HTR-8/SVneo (cell line): ENCODE measurements around the gene NCOA1.

Experiments used
- DNase-seq: peaks from one replicate; pipeline ENCODE4 v3.0.0; 2011; ENCODE audit warnings: low spot score, mixed read lengths; ENCODE audit not compliant: insufficient read length
- FAIRE-seq: peaks from 2 replicates; lab custom pipeline; 2011; peaks lifted over from hg19 to GRCh38; lab: Jason Lieb, UNC

NCOA1 gene

GRCh38 chr2:24498121-24498520 lies 7.1 kb downstream of the NCOA1 start:
- no peak for DNase-seq
- no peak for FAIRE-seq

- DNase-seq (no peak), FAIRE-seq (no peak)
Measured at GRCh38 chr2:24501813-24502212, 10.8 kb downstream of the NCOA1 start.

- FAIRE-seq = peak; percentile 60
- no peak for DNase-seq
Measured at GRCh38 chr2:24505534-24506275, 14.7 kb downstream of the NCOA1 start.

GRCh38 chr2:24507549-24507948 lies 16.5 kb downstream of the NCOA1 start:
- FAIRE-seq (no peak), DNase-seq (no peak)

GRCh38 chr2:24508878-24509277 lies 17.8 kb downstream of the NCOA1 start:
- DNase-seq (no peak), FAIRE-seq (no peak)

GRCh38 chr2:24509425-24509824 lies 18.4 kb downstream of the NCOA1 start:
- DNase-seq = no peak
- no peak for FAIRE-seq

GRCh38 chr2:24509840-24510239 lies 18.8 kb downstream of the NCOA1 start:
- FAIRE-seq = no peak
- no peak for DNase-seq

DNA sequence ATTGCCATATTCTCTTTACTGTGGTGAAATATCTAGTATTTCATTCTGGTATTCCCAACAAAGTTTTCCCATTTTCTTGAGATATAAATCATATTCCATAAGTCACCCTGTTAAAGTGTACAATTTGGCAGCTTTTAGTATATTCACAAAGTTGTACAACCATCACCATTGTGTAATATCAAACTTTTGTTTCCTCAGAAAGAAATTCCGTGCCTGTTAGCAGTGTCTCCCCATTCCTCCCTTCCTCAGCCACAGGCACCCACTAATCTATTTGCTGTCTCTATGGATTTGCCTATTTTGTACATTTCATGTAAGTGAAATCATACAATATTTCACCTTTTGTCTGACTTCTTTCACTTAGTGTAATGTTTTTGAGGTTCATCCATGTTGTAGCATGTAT lies 19.7 kb downstream of the NCOA1 start:
- DNase-seq = no peak
- no peak for FAIRE-seq

DNA sequence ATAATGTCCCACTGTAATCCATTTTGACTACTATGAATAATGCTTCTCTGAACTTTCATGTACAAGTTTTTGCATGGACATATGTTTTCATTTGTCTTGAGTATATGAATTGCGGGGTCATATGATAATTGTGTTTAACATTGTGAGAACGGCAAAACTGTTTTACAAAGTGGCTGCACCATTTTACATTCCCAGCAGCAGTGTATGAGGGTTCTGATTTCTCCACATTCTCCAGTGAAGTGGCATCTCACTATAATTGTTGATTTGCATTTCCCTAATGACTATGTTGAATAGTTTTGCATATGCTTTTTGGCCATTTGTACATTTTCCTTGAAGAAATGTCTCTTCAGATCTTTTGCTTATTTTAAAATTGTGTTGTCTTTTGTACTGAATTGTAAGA lies 20.1 kb downstream of the NCOA1 start:
- FAIRE-seq = no peak
- no peak for DNase-seq

DNA sequence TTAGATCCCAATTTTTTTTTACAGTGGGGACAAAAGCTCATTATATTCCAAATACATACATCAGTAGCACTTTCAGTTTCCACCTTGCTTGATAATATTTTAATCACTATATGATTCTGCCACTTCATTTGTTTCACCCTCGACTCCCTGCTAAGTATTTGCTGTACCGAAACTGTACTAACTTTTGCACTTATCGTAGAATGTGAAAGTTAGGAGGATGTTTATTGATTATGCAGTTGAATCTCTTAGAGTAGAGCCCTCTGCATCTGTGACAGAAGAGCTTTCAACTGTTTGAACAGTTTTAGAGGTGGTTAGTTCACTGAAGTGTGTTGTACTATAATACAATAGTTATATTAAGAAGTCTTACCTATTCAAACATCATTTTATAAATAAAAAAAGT lies 20.8 kb downstream of the NCOA1 start:
- no peak for DNase-seq
- no peak for FAIRE-seq

- DNase-seq (no peak), FAIRE-seq (no peak)
Measured at GRCh38 chr2:24512404-24512803, 21.4 kb downstream of the NCOA1 start.

GRCh38 chr2:24512831-24513230 lies 21.8 kb downstream of the NCOA1 start:
- FAIRE-seq = no peak
- DNase-seq = no peak

DNA sequence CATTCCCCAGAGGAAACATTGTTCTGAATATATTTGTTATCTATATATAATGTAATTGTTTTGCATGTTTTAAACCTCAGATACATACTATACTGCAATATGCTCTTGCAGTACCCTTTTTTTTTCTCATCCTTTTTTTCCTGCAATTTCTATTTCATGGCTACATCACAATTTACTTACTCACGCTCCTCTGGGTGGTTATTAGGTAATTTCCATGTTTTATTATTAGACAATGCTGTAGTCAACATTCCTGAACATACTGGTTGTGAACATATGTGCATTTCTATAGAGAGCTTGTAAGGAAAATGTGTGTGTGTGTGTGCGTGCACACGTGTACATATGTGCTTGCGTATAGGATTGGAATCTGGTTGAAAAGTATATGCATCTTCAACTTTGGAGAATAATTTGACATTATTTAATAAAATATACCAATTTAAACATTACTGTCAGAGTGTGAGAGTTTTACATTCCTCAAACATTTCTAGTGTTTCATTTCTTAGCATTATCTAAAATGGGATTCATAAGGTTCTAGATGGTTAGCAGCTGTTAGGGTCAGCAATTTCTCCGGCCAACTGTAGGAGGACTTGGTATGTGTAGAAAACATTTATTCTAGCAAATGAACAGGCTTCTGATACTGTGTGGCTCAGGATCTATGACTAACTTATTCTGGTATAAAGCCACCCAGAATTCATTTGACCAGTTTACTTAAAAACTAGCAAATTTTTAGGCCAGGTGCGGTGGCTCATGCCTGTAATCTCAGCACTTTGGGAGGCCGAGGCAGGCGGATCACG lies 22.4 kb downstream of the NCOA1 start:
- DNase-seq (no peak), FAIRE-seq (no peak)

- FAIRE-seq (no peak), DNase-seq (no peak)
Measured at GRCh38 chr2:24514820-24515219, 23.8 kb downstream of the NCOA1 start.

GRCh38 chr2:24515335-24515734 lies 24.3 kb downstream of the NCOA1 start:
- DNase-seq = no peak
- no peak for FAIRE-seq

DNA sequence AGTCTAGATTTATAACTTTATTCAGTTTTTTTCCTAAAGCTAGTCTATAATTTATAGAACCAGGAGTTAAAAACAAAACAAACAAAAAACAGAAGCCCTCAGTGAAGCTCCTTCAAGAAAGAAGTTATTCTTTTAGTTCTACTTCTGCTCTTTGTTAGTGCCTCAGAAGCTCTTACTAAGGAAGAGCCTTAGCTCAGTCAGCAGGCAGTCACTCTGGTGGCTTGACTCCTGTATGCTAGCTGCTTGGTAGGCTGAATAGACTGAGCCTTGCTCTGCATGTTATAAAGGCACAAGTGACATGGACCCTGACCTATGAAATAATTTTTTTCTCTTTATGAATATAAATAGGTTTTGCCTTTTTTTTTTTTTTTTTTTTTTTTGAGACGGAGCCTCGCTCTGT lies 24.8 kb downstream of the NCOA1 start:
- no peak for DNase-seq
- FAIRE-seq = no peak

GRCh38 chr2:24517247-24517646 lies 26.2 kb downstream of the NCOA1 start:
- FAIRE-seq = no peak
- no peak for DNase-seq

GRCh38 chr2:24520175-24520574 lies 29.1 kb downstream of the NCOA1 start:
- no peak for DNase-seq
- FAIRE-seq = no peak

- DNase-seq = no peak
- no peak for FAIRE-seq
Measured at GRCh38 chr2:24521162-24521857, 30.3 kb downstream of the NCOA1 start.

DNA sequence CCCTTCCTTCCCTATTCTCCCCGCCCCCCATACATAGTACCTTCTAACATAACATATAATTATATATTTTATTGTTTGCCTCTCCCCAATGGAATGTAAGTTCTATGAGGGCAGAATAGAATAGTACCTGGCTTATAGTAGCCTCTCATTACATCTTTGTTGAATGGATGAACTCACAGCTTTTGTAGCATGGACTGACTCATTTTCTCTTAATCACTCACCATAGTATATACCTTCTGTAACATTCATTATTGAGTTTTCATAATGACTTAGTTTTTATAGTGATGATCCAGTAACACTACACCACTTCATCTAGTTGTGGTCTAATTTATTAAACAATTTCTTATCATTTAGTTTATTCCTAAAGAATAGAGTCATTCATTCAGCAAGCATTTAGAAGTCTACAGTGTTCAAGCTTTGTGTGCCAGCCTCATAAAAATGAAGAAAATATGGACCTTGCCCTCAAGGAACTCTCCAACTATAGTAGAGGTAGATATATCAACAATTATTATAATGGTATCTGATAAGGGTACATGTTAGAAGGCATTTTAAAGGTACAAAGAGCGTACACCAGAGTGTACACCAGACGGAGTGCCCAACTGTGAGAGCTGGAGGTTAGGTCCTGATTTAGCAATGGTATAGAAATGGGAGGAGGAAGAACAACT lies 31.1 kb downstream of the NCOA1 start:
- no peak for FAIRE-seq
- no peak for DNase-seq

- FAIRE-seq (no peak), DNase-seq (no peak)
Measured at GRCh38 chr2:24527536-24527935, 36.5 kb downstream of the NCOA1 start.
